ENCODE measurements around the gene TIPARP. TPM values are rescaled to one million over a fixed set of nuclear protein-coding genes. Genes with fewer than 3 reads are reported as not detected.

TIPARP gene
- total RNA-seq, 1 donor, result 67.1 TPM

- DNase-seq (ENCODE audit: low read depth), result peak; percentile 71
- H3K4me3 ChIP-seq (ENCODE audit: low read depth, low read length), result no peak overlapping the region
- TF ChIP-seq CTCF (IDR thresholded peaks at IDR 0.05; ENCODE audit: insufficient read depth, low read length), result no peak
These were observed 9.1 kb upstream of the TIPARP start for GRCh38 chr3:156665291-156665690.

GRCh38 chr3:156666073-156666472 lies 8.3 kb upstream of the TIPARP start:
- no peak overlapping the region for H3K4me3 ChIP-seq (ENCODE audit: low read depth, low read length)
- no peak for DNase-seq (ENCODE audit: low read depth)
- no peak for TF ChIP-seq CTCF (IDR thresholded peaks at IDR 0.05; ENCODE audit: insufficient read depth, low read length)

- no peak for TF ChIP-seq CTCF (IDR thresholded peaks at IDR 0.05; ENCODE audit: insufficient read depth, low read length)
- H3K4me3 ChIP-seq (ENCODE audit: low read depth, low read length), result no peak overlapping the region
- DNase-seq (ENCODE audit: low read depth), result peak; percentile 56
These were observed 6.2 kb upstream of the TIPARP start for GRCh38 chr3:156668073-156668763.

DNA sequence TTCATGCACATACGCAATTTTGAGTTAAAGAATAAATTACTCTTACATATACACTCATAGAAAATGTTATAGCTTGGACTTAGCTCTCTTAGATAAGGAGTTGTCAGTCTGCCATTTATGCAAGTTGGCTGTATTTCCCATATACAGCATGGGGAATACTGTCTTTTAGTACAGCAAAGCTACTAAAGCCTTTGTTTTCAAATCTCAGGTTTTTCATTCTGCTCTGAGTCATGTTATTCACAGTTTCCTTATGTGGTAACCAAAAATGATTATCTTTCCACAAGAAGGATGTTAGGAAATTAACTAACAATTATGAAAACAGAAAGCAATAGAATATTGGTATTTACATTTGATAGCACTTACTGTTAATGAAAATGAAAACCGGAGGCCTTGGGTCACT lies 4.3 kb upstream of the TIPARP start:
- no peak for TF ChIP-seq CTCF (IDR thresholded peaks at IDR 0.05; ENCODE audit: insufficient read depth, low read length)
- peak; percentile 37 for DNase-seq (ENCODE audit: low read depth)
- no peak overlapping the region for H3K4me3 ChIP-seq (ENCODE audit: low read depth, low read length)

DNA sequence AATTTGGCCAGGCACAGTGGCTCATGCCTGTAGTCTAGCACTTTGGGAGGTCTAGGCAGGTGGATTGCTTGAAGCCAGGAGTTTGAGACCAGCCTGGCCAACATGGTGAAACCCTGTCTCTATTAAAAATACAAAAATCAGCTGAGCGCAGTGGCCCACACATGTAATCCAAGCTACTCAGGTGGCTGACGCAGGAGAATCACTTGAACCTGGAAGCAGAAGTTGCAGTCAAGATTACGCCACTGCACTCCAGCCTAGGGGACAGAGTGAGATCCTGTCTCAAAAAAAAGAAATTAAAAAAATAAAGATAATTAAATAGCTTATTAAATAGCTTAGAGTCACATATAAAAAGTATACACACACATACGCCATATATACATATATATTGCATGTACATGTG lies 3.7 kb upstream of the TIPARP start:
- no peak overlapping the region for H3K4me3 ChIP-seq (ENCODE audit: low read depth, low read length)
- no peak for DNase-seq (ENCODE audit: low read depth)
- TF ChIP-seq CTCF (IDR thresholded peaks at IDR 0.05; ENCODE audit: insufficient read depth, low read length), result no peak

GRCh38 chr3:156673732-156674045 lies 701 bp upstream of the TIPARP start:
- TF ChIP-seq CTCF (IDR thresholded peaks at IDR 0.05; ENCODE audit: insufficient read depth, low read length), result no peak
- DNase-seq (ENCODE audit: low read depth), result no peak
- H3K4me3 ChIP-seq (ENCODE audit: low read depth, low read length), result peak overlapping the region; percentile 85

Data from fibroblast of the aortic adventitia (primary cell).